NCI-H345 treated with DMSO at 0.1 percent for 48 hours (cell line): Measurements from ENCODE around the gene NELL2.
"Not testable (repeated sequence)": the region's sequence is repeated elsewhere in the genome, so short reads cannot be mapped to it uniquely, and the experiment has no call there.

Experiments used
- DNase-seq: peaks from one replicate; lab custom pipeline; 2025; ENCODE audit not compliant: unreplicated experiment; lab: John Stamatoyannopoulos, UW

The NELL2 gene

DNA sequence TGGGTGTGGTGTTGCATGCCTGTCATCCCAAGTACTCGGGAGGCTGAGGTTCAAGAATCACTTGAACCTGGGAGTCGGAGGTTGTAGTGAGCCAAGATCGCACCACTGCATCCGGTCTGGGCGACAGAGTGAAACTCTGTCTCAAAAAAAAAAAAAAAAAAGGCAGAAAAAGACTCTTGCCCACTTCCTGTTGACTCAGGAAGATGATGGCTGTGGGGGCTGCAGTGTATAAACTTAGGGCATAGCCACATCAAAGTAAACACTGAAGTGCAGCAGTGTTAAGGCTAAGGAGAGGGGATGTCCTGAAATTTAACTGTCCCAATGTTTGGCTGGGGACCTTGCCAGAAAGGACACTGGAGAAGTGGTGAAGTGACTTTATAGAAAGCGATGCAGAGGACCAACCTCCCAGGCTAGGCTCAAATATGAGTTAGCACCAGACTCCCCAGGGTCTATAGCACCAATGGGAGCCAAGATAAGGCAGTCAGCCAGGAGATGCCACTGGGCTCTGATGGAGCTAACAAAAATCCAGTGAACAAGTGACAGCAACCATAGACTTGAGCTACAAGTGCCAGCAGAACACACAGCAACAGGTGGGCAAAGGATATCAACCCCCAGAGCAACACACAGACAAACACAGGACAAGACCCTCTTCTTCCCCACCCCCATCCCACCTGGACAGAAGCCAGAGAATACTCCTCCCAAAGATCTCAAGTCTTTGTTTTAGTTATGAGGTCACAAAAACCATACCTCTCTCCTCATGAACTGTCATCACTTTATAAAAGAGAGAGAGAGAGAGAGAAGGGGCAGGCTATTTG lies 28.0 kb downstream of the NELL2 start:
- no peak for DNase-seq

DNA sequence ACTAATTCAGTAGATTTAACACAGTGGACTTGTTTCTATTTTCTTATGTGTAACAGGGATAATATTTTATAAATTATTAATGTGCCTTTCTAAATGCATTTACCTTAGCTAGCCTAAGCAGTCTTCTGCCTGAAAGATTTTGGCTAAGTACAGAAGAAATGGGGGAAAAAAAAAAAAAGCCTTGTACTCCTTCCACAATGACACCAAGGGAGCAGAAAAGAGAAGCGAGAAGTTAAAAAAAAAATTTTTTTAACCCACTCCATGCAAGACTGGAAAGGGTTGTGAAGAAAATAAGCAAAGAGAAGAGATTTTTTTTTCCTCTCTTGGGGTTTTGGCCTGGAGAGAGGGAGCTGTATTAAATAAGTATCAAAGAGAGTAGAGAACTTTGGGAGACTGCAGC lies 28.7 kb downstream of the NELL2 start:
- DNase-seq = no peak

DNA sequence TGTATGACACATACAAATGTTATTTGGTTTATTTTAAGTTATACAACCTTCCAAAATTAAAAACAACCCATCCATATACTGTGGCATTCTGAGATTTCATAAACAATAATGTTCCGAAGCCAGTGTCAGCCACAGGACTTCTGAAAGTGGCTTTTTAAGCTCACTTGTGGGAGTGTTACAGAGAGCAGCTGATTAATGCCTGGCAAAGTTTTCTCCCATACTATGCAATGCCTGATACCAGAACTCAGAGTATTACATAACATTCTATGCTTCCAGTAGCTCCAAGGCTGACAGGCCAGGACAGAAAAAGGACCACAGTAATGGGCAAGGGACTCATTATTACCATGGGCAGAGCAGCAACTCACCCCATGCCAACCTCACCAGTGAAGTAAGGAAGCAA lies 29.3 kb downstream of the NELL2 start:
- DNase-seq = no peak

DNA sequence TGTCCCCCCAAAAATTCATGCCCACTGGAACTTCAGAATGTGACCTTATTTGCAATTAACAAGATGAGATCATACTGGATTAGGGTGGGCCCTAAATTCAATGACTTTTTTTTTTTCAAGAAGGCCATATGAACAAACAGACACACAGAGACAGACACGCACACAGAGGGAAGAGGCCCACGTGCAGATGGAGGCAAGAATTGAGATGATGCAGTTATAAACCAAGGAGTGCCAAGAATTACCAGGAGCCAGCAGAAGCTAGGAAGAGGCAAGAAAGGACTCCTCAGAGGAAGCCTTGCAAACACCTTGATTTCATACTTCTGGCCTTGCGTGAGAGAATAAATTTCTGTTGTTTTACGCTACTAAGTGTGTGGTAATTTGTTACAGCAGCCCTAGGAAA lies 33.4 kb downstream of the NELL2 start:
- no peak for DNase-seq

DNA sequence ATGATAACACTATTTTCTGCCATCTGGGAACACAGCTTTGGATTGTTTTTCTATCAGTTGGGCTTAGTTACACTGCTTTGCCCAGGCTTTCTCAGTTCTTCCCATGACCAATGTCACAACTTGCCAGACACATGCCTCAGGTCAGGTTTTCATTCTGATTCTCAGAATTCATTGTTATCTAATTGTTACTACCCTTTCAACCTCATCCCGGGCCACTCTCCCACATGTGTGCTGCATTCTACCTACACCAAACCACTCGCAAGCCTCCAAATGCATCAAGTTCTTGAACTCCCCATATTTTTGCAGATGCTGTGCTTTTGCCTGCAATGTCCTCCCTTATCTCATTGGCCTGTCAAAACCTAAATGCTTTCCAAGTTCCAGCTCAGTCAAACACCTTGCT lies 36.3 kb downstream of the NELL2 start:
- DNase-seq = no peak

DNA sequence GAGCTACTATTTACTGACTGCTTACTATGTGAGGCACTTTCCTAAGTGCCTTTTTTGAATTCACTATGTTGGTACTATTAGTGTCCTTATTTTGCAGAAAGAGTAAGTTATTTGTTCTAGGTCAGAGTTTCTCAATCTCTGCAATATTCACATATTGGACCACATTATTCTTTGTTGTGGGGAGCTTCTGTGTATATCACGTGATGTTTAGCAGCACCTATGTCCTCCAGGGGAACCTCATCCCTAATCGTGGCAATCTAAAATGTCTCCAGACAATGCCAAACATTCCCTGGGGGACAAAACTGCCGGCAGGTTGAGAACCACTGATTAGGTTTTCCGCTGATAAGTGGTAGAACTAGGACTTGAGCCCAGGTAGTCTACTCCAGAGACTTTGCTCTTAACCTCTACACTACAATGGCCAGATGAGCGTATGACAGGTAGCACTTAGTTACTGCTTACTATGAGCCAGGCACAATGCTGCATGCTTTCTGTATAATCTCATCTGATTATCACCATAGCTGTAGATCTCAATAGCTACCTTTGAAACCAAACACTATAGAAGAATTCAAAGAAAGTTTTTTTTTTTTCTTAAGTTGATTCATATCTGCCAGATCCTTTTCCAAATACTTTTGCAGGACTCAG lies 38.9 kb downstream of the NELL2 start:
- no peak for DNase-seq

DNA sequence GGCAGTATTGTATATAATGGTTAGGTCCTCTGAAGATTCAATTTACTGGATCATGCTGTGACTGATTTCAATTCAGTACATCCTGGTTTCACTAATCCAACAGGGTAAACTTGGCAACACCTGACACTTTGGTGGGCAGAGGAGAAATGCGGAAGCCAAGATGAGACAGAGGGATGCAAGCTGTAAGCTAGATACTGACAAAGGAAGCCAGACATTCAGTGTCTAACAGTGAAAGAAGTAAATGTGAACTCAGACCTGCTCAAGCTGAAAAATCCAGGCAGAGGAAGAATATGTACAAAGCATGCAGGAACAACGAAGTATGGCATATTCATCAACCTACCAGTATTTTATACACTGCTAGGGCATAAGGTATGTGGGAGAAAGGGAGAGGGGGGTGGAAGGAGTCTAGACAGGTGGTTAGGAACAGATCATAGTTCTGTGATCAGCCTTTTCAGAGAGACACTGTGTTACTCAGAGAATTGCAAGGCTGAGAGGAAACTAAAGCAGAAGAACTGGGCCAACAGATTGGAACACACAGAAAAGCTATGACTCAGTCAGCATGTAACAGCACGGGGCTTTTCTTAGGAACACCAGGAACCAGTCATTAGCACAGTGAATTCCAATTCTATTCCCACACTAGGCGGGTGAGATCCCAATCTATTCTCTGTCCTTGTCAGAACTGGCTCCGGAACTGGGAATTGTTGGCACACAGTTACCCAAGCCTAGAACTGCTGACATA lies 40.3 kb downstream of the NELL2 start:
- no peak for DNase-seq

DNA sequence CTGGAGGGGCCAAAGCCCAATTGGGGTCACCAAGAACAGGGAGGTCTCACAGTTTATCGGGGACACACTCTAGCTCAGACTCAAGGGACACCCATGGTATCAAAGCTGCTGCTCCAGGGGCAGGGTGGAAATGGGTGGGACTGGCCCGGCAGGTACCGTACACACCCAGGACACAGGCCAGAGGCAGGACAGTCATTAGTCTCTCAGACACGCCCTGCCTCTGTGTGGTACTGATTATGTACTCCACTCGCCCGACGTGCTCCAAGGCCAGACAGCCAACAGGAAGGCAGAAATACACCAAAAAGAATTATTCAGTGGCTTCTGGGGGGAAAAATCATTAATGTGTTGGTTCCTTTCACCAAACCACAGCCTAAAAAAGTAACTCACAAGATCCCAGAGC lies 41.1 kb downstream of the NELL2 start:
- not testable (repeated sequence) for DNase-seq

DNA sequence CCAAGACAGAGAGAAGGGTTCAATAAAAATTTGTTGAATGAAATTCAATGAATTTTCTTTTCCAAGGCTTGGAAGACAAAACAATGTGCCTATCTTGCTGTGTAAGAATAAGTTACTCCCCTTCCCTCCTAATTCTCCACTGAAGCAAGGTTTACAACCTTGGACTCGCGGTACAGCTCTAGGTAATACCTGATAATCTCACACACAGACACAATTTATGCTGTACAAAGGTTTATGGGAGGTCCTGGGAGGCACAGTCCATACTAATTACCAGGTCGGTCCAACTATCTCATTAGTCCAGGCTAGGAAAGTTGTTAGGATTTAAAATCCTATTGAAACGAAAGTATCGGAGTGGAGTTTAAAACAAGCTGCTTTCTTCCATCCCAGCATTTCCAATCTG lies 42.6 kb downstream of the NELL2 start:
- DNase-seq = no peak

DNA sequence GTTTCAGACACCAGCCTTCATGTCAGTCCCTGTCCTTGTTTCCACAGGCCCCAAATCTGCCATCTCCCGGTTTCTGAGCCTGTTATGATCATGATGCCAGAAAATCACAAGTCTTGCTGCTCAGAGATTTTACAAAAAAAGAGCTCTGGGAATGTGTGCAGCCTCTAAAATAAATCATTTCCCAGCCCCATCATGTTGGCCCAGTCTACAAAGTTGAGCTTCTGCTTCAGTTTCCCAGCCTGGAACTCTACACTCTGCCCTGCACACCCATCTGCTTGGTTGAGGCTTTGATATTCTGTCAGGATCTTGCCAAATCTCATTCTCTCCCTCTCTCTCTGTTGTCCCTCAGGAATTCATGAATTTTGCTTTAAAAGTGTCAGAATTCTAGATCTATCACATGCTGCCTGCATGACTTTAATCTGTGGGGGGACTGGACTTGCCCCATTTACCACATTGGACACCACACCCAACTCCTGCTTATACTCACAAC lies 45.5 kb downstream of the NELL2 start:
- DNase-seq = no peak

DNA sequence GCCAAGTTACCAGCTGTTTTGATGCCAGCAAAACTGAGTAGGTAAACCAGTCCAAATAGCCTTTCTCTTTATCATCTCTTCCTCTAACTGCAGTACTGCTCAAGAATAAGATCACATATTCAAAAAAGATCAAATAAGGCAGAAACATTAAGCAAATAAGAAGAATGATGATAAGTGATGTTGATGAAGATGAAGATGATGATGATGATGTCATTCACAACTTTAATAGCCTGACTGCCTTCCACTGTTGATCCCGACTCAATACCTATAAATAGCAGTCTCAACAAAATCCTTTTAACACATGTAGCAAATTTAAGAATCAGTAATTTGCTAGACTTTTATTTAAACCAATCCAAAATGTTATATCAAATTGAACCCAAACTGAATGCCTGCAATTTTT lies 47.1 kb downstream of the NELL2 start:
- no peak for DNase-seq

DNA sequence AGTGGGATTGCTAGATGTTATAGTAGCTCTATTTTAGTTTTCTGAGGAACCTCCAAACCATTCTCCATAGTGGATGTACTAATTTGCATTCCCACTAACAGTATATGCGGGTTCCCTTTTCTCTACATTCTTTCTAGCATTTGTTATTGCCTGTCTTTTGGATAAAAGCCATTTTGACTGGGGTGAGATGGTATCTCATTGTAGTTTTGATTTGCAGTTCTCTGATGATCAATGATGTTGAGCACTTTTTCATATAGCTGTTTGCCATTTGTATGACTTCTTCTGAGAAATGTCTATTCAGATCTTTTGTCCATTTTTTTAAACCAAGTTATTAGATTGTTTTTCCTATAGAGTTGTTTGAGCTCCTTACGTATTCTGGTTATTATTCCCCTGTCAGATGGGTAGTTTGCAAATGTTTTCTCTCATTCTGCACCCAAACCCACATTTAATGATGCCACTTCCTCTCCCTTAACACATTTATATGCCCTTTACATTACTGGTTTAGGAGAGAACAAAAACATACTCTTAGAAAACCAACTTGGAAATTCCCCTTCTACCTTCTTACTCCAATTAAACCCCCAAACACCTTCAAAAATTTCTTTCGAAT lies 48.2 kb downstream of the NELL2 start:
- no peak for DNase-seq

DNA sequence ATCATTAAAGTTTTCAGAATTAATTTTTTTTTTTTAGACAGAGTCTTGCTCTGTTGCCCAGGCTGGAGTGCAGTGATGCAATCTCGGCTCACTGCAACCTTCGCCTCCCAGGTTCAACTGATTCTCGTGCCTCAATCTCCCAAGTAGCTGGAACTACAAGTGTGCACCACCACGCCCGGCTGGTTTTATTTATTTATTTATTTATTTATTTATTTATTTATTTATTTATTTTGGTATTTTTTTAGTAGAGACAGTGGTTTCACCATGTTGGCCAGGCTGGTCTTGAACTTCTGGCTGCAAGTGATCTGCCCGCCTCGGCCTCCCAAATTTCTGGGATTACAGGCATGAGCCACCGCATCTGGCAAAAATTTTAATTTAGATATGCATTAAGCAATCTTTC lies 54.4 kb downstream of the NELL2 start:
- DNase-seq = not testable (repeated sequence)

DNA sequence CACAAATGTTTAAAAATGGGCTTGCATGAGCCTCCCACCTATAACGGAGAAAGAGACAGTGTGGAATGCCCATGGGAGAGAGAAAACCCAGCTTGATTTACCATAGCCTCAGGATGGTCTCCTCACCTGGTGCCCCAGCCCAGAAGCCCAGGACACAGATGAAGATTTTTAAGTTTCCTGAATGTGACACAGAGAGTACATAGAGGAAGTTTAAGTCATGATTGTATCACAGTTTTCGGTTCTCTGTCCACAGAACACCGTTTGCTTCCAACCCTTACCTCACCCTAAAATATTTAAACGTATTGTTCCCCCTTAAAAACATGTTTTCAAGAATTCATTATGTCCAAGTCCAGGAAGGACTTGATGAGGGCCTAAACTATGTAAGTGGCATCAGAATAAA lies 56.2 kb downstream of the NELL2 start:
- DNase-seq = no peak

DNA sequence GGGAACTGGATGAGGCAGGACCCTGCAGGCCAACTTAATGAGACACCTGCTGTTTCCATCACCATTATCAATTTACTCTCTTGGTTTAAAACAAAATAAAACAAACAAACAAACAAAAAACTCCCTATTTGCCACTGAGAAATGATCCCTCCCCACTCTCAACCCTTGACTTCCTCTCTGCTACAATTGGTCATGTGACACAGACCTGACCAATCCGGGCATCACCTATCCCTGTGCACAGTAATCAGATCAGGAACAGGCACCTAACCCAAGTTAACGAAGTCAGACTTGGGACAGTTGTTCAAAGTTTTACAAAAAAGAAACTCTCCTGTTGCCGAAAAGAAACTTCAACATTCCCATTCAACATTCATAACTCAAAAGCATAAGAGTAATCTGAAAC lies 58.4 kb downstream of the NELL2 start:
- DNase-seq = no peak

DNA sequence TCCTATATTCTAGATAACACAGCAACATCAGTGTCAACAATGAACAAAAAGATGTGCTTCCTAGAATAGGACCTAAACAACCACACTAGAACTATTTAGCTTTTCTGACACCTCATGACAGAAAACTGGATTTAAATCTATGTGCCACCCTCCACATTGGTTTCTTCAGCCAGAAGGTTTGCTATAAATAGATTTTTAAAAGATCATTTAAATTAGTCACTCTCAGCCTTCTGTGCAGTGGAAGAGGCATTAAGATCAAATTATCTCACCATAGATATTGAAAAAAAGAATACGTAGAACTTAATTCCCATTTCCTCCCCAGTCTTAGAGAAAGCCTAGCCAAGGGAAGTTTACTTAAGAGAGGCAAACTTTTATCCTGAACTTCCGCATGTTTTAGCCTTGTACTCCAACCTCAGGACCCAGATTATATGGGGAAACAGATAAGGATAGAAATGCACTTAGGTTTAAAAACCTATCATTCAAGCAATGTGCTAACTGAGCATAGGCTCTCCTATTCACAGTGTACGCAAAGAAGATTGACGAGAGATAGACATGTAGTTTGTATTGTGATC lies 59.6 kb downstream of the NELL2 start:
- no peak for DNase-seq

DNA sequence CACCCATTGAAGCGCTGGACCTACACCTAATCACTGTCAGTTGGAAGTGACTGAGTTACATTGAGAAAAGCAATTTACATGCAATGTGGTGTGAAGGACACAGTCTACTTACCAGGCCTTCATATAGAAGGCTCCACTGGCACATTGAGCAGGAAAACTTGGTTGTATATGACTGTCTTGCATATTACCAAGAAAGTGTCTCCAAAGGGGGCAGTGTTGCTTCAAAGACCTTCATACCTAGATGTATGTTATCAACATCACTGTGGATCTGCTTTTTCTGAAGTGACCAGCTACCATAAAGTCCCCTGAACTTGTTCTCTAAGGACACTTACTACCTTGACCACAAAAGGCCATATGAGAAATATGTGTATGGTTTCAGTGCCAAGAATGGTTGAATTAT lies 64.1 kb downstream of the NELL2 start:
- DNase-seq = no peak

DNA sequence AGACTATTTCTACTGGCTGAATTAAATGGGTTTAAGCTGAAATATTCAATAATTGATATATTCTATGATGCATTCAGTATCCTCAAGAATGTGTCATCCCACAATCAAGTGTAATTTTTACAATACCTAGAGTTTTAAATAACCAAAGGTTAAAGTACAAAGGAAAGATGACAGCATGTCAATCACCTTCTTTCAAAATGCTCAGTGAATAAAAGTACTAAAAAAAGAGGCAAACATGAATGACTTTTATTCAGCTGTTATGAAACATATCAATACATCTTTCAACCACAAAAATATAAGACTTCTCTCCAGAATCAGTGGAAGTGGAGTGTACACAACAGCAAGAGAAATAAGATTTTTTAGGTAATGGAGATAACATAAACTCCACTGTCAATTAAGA lies 72.0 kb downstream of the NELL2 start:
- no peak for DNase-seq

DNA sequence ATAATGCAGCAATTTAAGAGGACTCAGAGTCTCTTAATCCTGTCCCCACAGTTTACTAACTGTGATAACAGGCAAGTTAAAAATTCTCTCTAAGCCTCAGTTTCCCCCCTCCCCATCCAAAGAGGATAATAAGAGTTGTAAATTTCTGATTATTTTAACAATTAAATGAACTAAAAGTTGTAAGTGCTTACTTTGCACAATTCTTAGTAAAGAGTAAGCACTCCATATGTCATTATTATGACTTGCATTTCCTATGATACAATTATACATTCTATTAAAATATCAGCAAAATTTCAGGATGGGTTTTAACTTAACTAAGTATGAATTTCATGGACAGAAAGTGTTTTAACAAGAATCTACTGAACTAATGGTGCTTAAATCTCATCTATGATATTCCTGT lies 80.1 kb downstream of the NELL2 start:
- no peak for DNase-seq

DNA sequence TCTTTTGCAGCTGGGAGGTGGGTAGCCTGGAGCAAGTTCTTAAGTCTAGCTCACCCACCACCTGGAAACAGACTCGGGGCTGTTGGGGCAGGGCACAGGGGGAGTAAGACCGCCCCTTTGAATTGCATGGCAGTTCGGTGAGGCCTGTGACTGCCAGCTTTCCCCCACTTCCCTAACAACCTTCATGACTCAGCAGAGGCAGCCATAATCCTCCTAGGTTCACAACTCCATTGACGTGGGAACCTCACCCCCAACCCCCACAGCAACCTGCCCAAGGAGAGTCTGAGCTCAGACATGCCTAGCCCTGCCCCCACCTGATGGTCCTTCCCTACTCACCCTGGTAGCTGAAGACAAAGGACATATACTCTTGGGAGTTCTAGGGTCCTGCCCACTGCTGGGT lies 87.4 kb downstream of the NELL2 start:
- DNase-seq = no peak

DNA sequence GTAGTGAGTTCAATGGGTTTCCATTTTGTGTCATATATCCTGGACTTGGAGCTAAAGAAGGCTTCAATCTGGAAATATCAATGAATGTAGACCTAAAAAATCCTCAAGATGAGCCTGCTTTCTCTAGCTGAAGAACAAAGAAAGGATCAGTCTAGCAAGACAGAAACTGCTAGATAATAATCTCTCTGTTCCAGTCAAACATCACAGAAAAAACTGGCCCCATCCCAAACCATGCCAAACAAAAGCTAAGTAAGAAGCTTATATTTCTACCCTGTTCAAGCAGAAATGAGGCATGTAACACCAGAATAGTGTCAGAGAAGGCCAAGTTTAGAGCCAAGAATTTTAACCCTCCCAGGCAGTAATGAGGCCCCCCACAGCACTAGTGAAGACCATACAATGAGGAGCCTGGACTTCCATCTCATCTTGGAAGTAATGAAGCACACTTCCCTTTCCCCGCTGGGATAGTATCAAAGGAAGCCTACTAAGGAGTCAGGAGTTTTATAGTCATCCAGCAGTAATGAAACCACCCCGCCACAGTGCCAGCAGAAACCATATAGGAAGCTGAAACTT lies 95.8 kb downstream of the NELL2 start:
- DNase-seq = no peak
